UCSD-AML1 (cell line): ENCODE results near the gene PROC.
"Not testable (repeated sequence)": the region's sequence is repeated elsewhere in the genome, so short reads cannot be mapped to it uniquely, and the experiment has no call there.

Source experiments
- DNase-seq: peaks from one replicate; lab custom pipeline; 2025; ENCODE audit not compliant: unreplicated experiment; lab: John Stamatoyannopoulos, UW

The PROC gene

GRCh38 chr2:127394492-127394891 lies 23.7 kb upstream of the PROC start:
- no peak for DNase-seq

GRCh38 chr2:127397568-127398238 lies 20.5 kb upstream of the PROC start:
- no peak for DNase-seq

GRCh38 chr2:127398239-127398590 lies 20.0 kb upstream of the PROC start:
- DNase-seq: no peak

GRCh38 chr2:127400533-127400896 lies 17.7 kb upstream of the PROC start:
- DNase-seq: no peak

GRCh38 chr2:127400897-127401756 lies 17.1 kb upstream of the PROC start:
- no peak for DNase-seq

- no peak for DNase-seq
These were observed 16.2 kb upstream of the PROC start for GRCh38 chr2:127401757-127402695.

- DNase-seq: no peak
These were observed 14.8 kb upstream of the PROC start for GRCh38 chr2:127403460-127403859.

- DNase-seq: no peak
These were observed 13.6 kb upstream of the PROC start for GRCh38 chr2:127404466-127405254.

GRCh38 chr2:127405255-127405610 lies 13.0 kb upstream of the PROC start:
- no peak for DNase-seq

- no peak for DNase-seq
These were observed 11.8 kb upstream of the PROC start for GRCh38 chr2:127406454-127406853.

GRCh38 chr2:127407091-127407490 lies 11.1 kb upstream of the PROC start:
- no peak for DNase-seq

GRCh38 chr2:127407661-127408003 lies 10.6 kb upstream of the PROC start:
- no peak for DNase-seq

GRCh38 chr2:127408004-127408806 lies 10.0 kb upstream of the PROC start:
- DNase-seq: peak; percentile 91

GRCh38 chr2:127408807-127409099 lies 9.5 kb upstream of the PROC start:
- no peak for DNase-seq

GRCh38 chr2:127409716-127410115 lies 8.5 kb upstream of the PROC start:
- not testable (repeated sequence) for DNase-seq

- no peak for DNase-seq
These were observed 7.2 kb upstream of the PROC start for GRCh38 chr2:127410871-127411652.

GRCh38 chr2:127411653-127412369 lies 6.4 kb upstream of the PROC start:
- no peak for DNase-seq

GRCh38 chr2:127413200-127413599 lies 5.0 kb upstream of the PROC start:
- no peak for DNase-seq
